ENCODE measurements around the gene THSD4.

GRCh38 chr15:71826196-71826595 lies 710.9 kb downstream of the THSD4 start:
- no peak for TF ChIP-seq CTCF (conservative IDR thresholded peaks at IDR 0.05)
- TF ChIP-seq ZFX (IDR thresholded peaks at IDR 0.05) = no peak

All from C4-2B (cell line).